ENCODE data around the gene IMMP2L.

GRCh38 chr7:111388912-111389311 is 173.4 kb downstream of the IMMP2L start:
- TF ChIP-seq EP300 (IDR thresholded peaks at IDR 0.05) (no peak), POLR2AphosphoS5 (IDR thresholded peaks at IDR 0.05) (no peak)
- TF ChIP-seq, protein P1, sequence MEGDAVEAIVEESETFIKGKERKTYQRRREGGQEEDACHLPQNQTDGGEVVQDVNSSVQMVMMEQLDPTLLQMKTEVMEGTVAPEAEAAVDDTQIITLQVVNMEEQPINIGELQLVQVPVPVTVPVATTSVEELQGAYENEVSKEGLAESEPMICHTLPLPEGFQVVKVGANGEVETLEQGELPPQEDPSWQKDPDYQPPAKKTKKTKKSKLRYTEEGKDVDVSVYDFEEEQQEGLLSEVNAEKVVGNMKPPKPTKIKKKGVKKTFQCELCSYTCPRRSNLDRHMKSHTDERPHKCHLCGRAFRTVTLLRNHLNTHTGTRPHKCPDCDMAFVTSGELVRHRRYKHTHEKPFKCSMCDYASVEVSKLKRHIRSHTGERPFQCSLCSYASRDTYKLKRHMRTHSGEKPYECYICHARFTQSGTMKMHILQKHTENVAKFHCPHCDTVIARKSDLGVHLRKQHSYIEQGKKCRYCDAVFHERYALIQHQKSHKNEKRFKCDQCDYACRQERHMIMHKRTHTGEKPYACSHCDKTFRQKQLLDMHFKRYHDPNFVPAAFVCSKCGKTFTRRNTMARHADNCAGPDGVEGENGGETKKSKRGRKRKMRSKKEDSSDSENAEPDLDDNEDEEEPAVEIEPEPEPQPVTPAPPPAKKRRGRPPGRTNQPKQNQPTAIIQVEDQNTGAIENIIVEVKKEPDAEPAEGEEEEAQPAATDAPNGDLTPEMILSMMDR (IDR thresholded peaks at IDR 0.05), result no peak
